K562 (cell line): ENCODE measurements around the gene ANKRD65. TPM values are rescaled to one million over a fixed set of nuclear protein-coding genes. Genes with fewer than 3 reads are reported as not detected.
A peak's percentile ranks its signal among the peaks of the same experiment; 100 is the strongest.

Experiments
- CCNT2 ChIP-seq: IDR thresholded peaks from 2 replicates; pipeline ENCODE4 v1.6.1; 2011; ENCODE audit warnings: borderline replicate concordance, low read depth, mild to moderate bottlenecking, moderate library complexity, mixed read lengths, low read length; ENCODE audit not compliant: insufficient read length; ENCODE audit errors: extremely low read depth
- IFI16 ChIP-seq: fragments of 250-450 bp; sonication (Bioruptor Pico); IDR thresholded peaks from 2 replicates; pipeline ENCODE4 v2.1.2; 2022; ENCODE audit warnings: mild to moderate bottlenecking, inconsistent platforms
- JUNB ChIP-seq: fragments of 450-650 bp; formaldehyde crosslinking; conservative IDR thresholded peaks from 2 replicates; pipeline ENCODE4 v1.4.0; 2020; ENCODE audit warnings: mild to moderate bottlenecking
- KDM4B ChIP-seq, 2 experiments: fragments of 450-650 bp in 1 of 2; sonication (generic) in 1 of 2; IDR thresholded peaks; 2 replicates each; pipeline ENCODE4 v1.6.1; 2016 to 2017; ENCODE audit warnings: borderline replicate concordance in 2 of 2, antibody characterized with exemption in 1 of 2, low read depth in 1 of 2, mild to moderate bottlenecking in 1 of 2
- SPI1 ChIP-seq: IDR thresholded peaks from 2 replicates; pipeline ENCODE4 v1.6.1; 2011; ENCODE audit warnings: low read depth, low read length, control low read depth, borderline replicate concordance
- ZNF263 ChIP-seq: sonication (generic); formaldehyde crosslinking; IDR thresholded peaks from 2 replicates; pipeline ENCODE4 v1.8.0; 2022; ENCODE audit warnings: mild to moderate bottlenecking, missing genetic modification reagents, borderline replicate concordance
- polyA plus RNA-seq, 8 experiments: library from polyadenylated mRNA; depleted of rRNA in 4 of 8; stranded (reverse) in 5 of 8; unstranded in 3 of 8; fragments of >200 nt; fragmentation: Nextera tagmentation in 2 of 8; fragmentation: Illumina TruSeq in 1 of 8; extraction: Ambion mirVana in 2 of 8; extraction: Trizol in 1 of 8; gene quantifications; 2 replicates each; pipeline versions ENCODE4 v1.2.1 to v1.2.3, GENCODE V29; 2011 to 2014; ENCODE audit warnings: inconsistent platforms in 1 of 8, missing spikeins in 1 of 8
- total RNA-seq, 7 experiments: library from RNA; depleted of rRNA in 6 of 7; stranded (reverse); fragments of >200 nt in 6 of 7; fragmentation: Illumina TruSeq in 2 of 7; extraction: Trizol in 2 of 7; gene quantifications; 2 replicates each; pipeline versions ENCODE4 v1.2.1 to v1.2.3, GENCODE V29; 2011 to 2021; ENCODE audit warnings: low replicate concordance in 1 of 7
- TF ChIP-seq, protein P1 (sequence below): fragments of 150-350 bp; conservative IDR thresholded peaks from 2 replicates; pipeline ENCODE4 v1.6.1; 2014; ENCODE audit warnings: low read length
- TF ChIP-seq, protein P2 (sequence below), 2 experiments: fragments of 200-800 bp in 1 of 2; sonication (Bioruptor generic) in 1 of 2; sonication (generic) in 1 of 2; formaldehyde crosslinking in 1 of 2; IDR thresholded peaks in 1 of 2; conservative IDR thresholded peaks in 1 of 2; 2 replicates each; pipeline versions ENCODE4 v1.5.0 to v1.6.1; 2016 to 2020; ENCODE audit warnings: missing compliant biosample characterization in 1 of 2, missing genetic modification characterization in 1 of 2, missing genetic modification reagents in 1 of 2
- TF ChIP-seq, protein P3 (sequence below): sonication (generic); formaldehyde crosslinking; IDR thresholded peaks from 2 replicates; pipeline ENCODE4 v1.8.0; 2022; ENCODE audit warnings: mild to moderate bottlenecking, missing genetic modification reagents, borderline replicate concordance
- TF ChIP-seq, protein P4 (sequence below): IDR thresholded peaks from 2 replicates; pipeline ENCODE4 v1.6.1; 2014; ENCODE audit warnings: antibody characterized with exemption
- TF ChIP-seq, protein P5 (sequence below): IDR thresholded peaks from 3 replicates; pipeline ENCODE4 v1.6.1; 2011; ENCODE audit warnings: borderline replicate concordance, mild to moderate bottlenecking; ENCODE audit not compliant: insufficient read length, insufficient read depth

The ANKRD65 gene
- total and polyA plus RNA-seq, 9 of the 15 experiments (the other 6 are each of a cell fraction or from before 2014, with no cell fraction given), result not detected

DNA sequence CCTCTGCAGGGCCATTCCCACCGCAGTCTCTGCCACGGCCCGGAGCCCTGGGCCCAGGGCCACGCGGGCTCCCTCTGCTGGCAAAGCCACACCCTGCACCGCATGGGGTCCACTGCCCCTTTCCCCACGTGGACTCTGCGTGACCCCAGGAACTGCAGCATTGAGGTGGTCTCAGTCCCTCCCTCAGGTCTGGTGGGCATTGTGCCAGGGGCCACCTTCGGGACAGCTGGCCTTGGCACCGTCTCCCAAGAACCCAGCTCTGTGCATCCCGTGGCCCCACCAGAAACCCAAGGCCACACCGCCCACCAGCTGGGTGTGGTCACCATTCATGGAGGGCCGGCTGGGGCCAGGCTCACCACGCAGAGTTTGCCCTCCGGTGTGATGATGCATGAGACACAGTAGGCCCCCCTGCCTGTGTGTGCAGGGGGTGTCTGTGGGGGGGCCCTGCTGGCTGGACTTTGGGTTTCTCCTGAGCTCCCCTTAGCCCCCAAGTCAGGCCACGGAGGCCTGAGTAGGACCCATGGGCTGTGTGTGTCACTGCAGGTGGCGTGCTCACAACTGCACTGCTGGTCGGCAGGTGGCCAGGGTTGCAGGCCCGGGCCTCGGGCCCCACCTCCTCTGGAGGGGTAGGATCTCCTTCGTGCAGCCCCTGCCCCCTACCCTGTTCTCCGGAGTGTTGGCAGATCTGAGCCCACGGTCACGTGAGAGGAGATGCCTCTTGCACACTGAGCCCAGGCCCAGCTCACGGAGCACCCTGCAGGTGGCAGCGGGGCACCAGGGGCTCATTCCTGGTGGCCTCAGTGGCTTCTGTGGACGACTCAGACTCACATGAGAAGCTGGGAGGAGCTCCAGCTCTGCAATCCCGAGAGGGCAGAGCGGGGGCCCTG is 20.2 kb upstream of the ANKRD65 start (continued):
- TF ChIP-seq, protein P1, sequence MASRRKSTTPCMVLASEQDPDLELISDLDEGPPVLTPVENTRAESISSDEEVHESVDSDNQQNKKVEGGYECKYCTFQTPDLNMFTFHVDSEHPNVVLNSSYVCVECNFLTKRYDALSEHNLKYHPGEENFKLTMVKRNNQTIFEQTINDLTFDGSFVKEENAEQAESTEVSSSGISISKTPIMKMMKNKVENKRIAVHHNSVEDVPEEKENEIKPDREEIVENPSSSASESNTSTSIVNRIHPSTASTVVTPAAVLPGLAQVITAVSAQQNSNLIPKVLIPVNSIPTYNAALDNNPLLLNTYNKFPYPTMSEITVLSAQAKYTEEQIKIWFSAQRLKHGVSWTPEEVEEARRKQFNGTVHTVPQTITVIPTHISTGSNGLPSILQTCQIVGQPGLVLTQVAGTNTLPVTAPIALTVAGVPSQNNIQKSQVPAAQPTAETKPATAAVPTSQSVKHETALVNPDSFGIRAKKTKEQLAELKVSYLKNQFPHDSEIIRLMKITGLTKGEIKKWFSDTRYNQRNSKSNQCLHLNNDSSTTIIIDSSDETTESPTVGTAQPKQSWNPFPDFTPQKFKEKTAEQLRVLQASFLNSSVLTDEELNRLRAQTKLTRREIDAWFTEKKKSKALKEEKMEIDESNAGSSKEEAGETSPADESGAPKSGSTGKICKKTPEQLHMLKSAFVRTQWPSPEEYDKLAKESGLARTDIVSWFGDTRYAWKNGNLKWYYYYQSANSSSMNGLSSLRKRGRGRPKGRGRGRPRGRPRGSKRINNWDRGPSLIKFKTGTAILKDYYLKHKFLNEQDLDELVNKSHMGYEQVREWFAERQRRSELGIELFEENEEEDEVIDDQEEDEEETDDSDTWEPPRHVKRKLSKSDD, result 0 out of 2 replicates have a peak, but pooled peaks have one; percentile 37
- no peak for TF ChIP-seq JUNB (CRISPR knock-in tag)
- TF ChIP-seq, protein P2, sequence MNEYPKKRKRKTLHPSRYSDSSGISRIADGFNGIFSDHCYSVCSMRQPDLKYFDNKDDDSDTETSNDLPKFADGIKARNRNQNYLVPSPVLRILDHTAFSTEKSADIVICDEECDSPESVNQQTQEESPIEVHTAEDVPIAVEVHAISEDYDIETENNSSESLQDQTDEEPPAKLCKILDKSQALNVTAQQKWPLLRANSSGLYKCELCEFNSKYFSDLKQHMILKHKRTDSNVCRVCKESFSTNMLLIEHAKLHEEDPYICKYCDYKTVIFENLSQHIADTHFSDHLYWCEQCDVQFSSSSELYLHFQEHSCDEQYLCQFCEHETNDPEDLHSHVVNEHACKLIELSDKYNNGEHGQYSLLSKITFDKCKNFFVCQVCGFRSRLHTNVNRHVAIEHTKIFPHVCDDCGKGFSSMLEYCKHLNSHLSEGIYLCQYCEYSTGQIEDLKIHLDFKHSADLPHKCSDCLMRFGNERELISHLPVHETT (CRISPR knock-in tag; conservative IDR thresholded peaks at IDR 0.05 in 1 of 2, IDR thresholded peaks at IDR 0.05 in 1 of 2), result no peak
- TF ChIP-seq, protein P3, sequence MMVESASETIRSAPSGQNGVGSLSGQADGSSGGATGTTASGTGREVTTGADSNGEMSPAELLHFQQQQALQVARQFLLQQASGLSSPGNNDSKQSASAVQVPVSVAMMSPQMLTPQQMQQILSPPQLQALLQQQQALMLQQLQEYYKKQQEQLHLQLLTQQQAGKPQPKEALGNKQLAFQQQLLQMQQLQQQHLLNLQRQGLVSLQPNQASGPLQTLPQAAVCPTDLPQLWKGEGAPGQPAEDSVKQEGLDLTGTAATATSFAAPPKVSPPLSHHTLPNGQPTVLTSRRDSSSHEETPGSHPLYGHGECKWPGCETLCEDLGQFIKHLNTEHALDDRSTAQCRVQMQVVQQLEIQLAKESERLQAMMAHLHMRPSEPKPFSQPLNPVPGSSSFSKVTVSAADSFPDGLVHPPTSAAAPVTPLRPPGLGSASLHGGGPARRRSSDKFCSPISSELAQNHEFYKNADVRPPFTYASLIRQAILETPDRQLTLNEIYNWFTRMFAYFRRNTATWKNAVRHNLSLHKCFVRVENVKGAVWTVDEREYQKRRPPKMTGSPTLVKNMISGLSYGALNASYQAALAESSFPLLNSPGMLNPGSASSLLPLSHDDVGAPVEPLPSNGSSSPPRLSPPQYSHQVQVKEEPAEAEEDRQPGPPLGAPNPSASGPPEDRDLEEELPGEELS (CRISPR knock-in tag), result 0 out of 2 replicates have a peak, but pooled peaks have one; percentile 19
- TF ChIP-seq SPI1, result no peak
- TF ChIP-seq, protein P4, sequence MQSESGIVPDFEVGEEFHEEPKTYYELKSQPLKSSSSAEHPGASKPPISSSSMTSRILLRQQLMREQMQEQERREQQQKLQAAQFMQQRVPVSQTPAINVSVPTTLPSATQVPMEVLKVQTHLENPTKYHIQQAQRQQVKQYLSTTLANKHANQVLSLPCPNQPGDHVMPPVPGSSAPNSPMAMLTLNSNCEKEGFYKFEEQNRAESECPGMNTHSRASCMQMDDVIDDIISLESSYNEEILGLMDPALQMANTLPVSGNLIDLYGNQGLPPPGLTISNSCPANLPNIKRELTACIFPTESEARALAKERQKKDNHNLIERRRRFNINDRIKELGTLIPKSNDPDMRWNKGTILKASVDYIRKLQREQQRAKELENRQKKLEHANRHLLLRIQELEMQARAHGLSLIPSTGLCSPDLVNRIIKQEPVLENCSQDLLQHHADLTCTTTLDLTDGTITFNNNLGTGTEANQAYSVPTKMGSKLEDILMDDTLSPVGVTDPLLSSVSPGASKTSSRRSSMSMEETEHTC, result no peak
- no peak; a peak in 1 of 4 replicates for TF ChIP-seq KDM4B (IDR thresholded peaks at IDR 0.05; ENCODE audit: borderline replicate concordance in 2 of 2, low read depth in 1 of 2)
- no peak for TF ChIP-seq CCNT2
- TF ChIP-seq, protein P5, sequence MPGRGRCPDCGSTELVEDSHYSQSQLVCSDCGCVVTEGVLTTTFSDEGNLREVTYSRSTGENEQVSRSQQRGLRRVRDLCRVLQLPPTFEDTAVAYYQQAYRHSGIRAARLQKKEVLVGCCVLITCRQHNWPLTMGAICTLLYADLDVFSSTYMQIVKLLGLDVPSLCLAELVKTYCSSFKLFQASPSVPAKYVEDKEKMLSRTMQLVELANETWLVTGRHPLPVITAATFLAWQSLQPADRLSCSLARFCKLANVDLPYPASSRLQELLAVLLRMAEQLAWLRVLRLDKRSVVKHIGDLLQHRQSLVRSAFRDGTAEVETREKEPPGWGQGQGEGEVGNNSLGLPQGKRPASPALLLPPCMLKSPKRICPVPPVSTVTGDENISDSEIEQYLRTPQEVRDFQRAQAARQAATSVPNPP, result no peak
- TF ChIP-seq IFI16 (CRISPR knock-in tag), result no peak
- TF ChIP-seq ZNF263 (CRISPR knock-in tag), result no peak
